Tibial nerve (tissue), 4 donors: ENCODE measurements around the gene RNU2-63P. TPM values are rescaled to one million over a fixed set of nuclear protein-coding genes. Genes with fewer than 3 reads are reported as not detected.

Source experiments
- DNase-seq, 2 donors: peaks; one replicate each; pipeline ENCODE4 v3.0.0-alpha.2; 2019; ENCODE audit warnings: low spot score in 2 of 2
- H3K27ac ChIP-seq, 4 donors: fragments of 200-600 bp; sonication (generic) in 3 of 4; one replicate each; pipeline ENCODE4 v1.5.1; 2017 to 2019; ENCODE audit warnings: mild to moderate bottlenecking in 1 of 4
- H3K27me3 ChIP-seq, 2 donors: fragments of 200-600 bp; sonication (generic) in 1 of 2; one replicate each; pipeline versions ENCODE4 v1.5.1 to v1.6.0; 2017 to 2019
- H3K36me3 ChIP-seq, 3 donors: fragments of 200-600 bp; sonication (generic); one replicate each; pipeline ENCODE4 v1.5.1; 2018 to 2019
- H3K4me1 ChIP-seq, 4 donors: fragments of 200-600 bp; sonication (generic) in 3 of 4; one replicate each; pipeline ENCODE4 v1.5.1; 2017 to 2019
- H3K4me3 ChIP-seq, 4 donors: fragments of 200-600 bp; sonication (generic) in 3 of 4; one replicate each; pipeline ENCODE4 v1.5.1; 2017 to 2019; ENCODE audit warnings: mild to moderate bottlenecking in 1 of 4, moderate library complexity in 1 of 4
- H3K9me3 ChIP-seq, 4 donors: fragments of 200-600 bp; sonication (generic) in 3 of 4; one replicate each; pipeline ENCODE4 v1.5.1; 2017 to 2019
- EP300 ChIP-seq, 2 donors: sonication (generic); formaldehyde crosslinking; IDR thresholded peaks; one replicate each; pipeline ENCODE4 v1.6.1; 2017; ENCODE audit warnings: antibody characterized with exemption in 2 of 2, mild to moderate bottlenecking in 1 of 2
- POLR2A ChIP-seq, 2 donors: fragments of 450-650 bp; IDR thresholded peaks; one replicate each; pipeline ENCODE4 v1.6.1; 2017; ENCODE audit warnings: antibody characterized with exemption in 2 of 2, mild to moderate bottlenecking in 2 of 2, moderate library complexity in 2 of 2
- WGBS, 2 donors: methylation state at CpG; one replicate each; pipeline ENCODE4 v1.1.5; 2018; 5-methylcytosine and 5-hydroxymethylcytosine counted together
- total RNA-seq, 4 donors: library from RNA; depleted of rRNA; stranded (reverse); fragments of >200 nt; gene quantifications; one replicate each; pipeline ENCODE4 v1.1.0, GENCODE V29; 2016
- TF ChIP-seq, protein P1 (sequence below), 5 experiments: fragments of 200-600 bp in 3 of 5; fragments of 450-650 bp in 2 of 5; sonication (generic) in 3 of 5; IDR thresholded peaks; one replicate each; pipeline ENCODE4 v1.5.1; 2016 to 2019; ENCODE audit warnings: antibody characterized with exemption in 5 of 5, mild to moderate bottlenecking in 3 of 5, moderate library complexity in 2 of 5

RNU2-63P gene
- total RNA-seq, 4 donors from 2014 or later = not detected

DNA sequence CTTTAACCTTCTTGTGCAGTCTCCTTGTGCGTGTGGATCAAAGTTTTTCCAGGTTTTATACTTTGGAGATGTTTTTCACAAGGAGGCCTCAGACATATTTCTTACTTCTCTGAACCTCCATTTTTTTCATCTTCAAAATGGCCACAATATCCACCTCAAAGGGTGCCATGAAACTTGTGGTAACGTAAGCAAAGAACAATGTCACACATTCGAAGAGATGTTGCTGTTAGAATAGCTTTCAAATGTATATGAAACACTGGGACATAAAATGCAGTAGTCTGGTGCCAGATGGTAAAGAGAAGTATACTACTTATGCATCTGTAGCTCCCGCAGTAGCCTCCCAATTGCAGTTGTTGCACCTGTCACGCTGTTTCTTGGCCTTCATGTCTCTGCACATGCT, 41.8 kb upstream of the RNU2-63P start:
- no peak overlapping the region for H3K27ac ChIP-seq
- no peak for DNase-seq
- no peaks in the 10 kb centered on the region for H3K9me3 ChIP-seq
- H3K36me3 ChIP-seq = no peaks in the 10 kb centered on the region
- peaks cover 0 to 25% (median 10%) of the 10 kb centered on the region in 4 donors for H3K4me1 ChIP-seq
- TF ChIP-seq POLR2A (IDR thresholded peaks at IDR 0.05) = no peak
- TF ChIP-seq, protein P1, sequence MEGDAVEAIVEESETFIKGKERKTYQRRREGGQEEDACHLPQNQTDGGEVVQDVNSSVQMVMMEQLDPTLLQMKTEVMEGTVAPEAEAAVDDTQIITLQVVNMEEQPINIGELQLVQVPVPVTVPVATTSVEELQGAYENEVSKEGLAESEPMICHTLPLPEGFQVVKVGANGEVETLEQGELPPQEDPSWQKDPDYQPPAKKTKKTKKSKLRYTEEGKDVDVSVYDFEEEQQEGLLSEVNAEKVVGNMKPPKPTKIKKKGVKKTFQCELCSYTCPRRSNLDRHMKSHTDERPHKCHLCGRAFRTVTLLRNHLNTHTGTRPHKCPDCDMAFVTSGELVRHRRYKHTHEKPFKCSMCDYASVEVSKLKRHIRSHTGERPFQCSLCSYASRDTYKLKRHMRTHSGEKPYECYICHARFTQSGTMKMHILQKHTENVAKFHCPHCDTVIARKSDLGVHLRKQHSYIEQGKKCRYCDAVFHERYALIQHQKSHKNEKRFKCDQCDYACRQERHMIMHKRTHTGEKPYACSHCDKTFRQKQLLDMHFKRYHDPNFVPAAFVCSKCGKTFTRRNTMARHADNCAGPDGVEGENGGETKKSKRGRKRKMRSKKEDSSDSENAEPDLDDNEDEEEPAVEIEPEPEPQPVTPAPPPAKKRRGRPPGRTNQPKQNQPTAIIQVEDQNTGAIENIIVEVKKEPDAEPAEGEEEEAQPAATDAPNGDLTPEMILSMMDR (IDR thresholded peaks at IDR 0.05) = no peak
- TF ChIP-seq EP300 (IDR thresholded peaks at IDR 0.05) = no peak
- H3K27me3 ChIP-seq = no peaks in the 10 kb centered on the region
- no peak overlapping the region for H3K4me3 ChIP-seq
- WGBS, 2 donors = 86 to 99% methylated on average over 5 of the region's 5 CpGs

DNA sequence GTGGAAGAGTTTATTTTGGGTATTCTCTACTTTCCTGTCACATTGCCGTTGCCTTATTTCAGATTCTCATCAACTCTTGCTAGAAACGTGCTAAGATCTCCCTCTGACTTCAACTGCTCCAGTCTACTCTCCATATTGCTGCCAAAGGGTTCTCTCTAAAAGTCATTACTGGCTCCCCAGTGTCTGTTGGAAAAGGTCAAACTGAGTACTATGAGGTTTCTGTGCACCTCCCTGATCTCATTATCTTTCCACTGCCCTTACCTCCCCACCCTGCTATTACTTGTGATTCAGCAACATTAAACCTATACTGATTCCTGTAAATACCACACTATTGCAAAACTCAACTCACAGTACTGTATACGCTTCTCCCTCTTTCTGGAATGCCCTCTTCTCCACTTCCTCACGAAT, 41.1 kb upstream of the RNU2-63P start:
- no peak for DNase-seq
- H3K27ac ChIP-seq = no peak overlapping the region
- H3K27me3 ChIP-seq = no peaks in the 10 kb centered on the region
- peaks cover 0 to 32% (median 17%) of the 10 kb centered on the region in 4 donors for H3K4me1 ChIP-seq
- TF ChIP-seq, protein P1 (IDR thresholded peaks at IDR 0.05) = no peak
- TF ChIP-seq EP300 (IDR thresholded peaks at IDR 0.05) (no peak), POLR2A (IDR thresholded peaks at IDR 0.05) (no peak)
- WGBS, 2 donors = 68 to 72% methylated on average over 4 of the region's 4 CpGs
- H3K9me3 ChIP-seq = no peaks in the 10 kb centered on the region
- no peak overlapping the region for H3K4me3 ChIP-seq
- no peaks in the 10 kb centered on the region for H3K36me3 ChIP-seq

DNA sequence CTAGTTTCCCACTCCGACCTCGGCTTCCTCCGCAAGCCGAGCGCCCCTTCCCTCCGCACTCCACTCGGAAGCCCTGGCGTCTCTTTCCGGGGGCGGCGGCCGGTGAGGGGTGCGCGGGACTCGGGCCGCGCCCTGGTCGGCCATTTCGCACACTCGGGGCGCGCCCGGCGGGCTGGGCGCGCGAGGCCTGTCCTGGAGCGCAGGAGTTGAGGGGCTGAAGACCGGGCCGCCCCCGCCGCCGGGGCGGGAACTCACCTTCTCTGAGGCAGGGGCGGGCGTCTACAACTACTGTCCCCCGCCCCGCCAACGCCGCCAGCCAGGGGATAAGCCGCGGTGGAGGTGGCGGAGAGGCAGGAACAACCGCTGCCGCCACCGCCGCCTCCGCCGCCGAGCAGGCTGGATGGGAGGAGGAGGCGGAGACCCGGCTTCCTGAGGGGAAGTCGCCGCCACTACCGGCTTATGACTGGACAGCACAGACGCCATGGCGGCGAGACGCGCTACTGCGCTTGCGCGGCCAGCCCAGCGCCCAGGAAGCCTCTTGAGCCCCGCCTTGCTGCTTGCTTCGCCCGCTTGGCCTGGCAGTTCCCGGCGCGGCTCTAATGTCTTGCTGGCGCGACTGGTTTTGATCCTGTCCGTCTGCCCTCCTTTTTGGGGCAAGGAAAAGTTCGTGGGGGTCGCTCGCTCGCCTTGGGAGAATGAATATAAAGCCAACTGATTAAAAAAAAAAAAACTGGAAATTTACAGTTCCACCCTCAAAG, 39.2 kb upstream of the RNU2-63P start, which contains the start of gene KRCC1:
TSS of gene KRCC1 (minus strand) at position 413 of the 758 bp plus-strand sequence. CDS start 27,220 bp downstream, outside the sequence.
- Histone ChIP-seq H3K36me3 (peaks cover 0 to 3% (median 0%) of the 10 kb centered on the region in 3 donors), H3K27ac (peak within 1 kb of the TSS; percentile 93 to 99 (median 96)), H3K27me3 (no peaks in the 10 kb centered on the region), H3K9me3 (no peaks in the 10 kb centered on the region), H3K4me3 (peak within 1 kb of the TSS; percentile 66 to 96 (median 80)), H3K4me1 (peaks cover 0 to 40% (median 19%) of the 10 kb centered on the region in 4 donors)
- 1% methylated on average over 55 to 65 of the region's 77 CpGs for WGBS, 2 donors
- peak in 1 of 2 donors; percentile 98 for TF ChIP-seq EP300 (IDR thresholded peaks at IDR 0.05)
- peak; percentile 96 to 97 for TF ChIP-seq POLR2A (IDR thresholded peaks at IDR 0.05)
- TF ChIP-seq, protein P1 (IDR thresholded peaks at IDR 0.05) = peak in 2 of 5 experiments; percentile 65 to 67
- peak; percentile 86 to 88 for DNase-seq

DNA sequence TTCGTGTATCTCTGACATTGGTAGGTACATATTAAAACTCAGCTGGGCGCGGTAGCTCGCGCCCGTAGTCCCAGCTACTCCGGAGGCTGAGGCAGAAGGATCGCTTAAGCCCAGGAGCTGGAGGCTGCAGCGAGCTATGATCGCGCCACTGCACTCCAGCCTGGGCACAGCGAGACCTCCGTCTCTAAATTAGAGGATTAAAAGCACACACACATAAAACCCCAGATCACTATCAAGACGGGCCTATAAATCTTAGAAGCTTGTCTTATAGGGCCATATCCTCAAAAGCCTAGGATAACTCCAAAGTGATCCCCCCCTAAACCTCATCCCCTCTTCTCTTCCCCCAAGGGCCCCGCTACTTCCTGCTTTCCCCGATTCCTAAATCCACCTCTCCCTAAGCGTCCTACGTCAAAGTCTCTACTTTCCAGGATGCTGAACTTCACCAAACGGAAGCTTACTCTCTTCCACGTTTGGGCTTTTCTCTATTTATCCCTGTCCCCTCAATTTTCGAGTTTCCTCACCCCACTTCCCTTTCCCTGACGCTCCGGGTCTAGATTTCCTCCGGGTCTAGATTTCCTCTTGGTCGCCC, 38.5 kb upstream of the RNU2-63P start:
- H3K4me3 ChIP-seq = peak overlapping the region; percentile 66 to 96 (median 80)
- H3K4me1 ChIP-seq = peaks cover 0 to 43% (median 19%) of the 10 kb centered on the region in 4 donors
- peak overlapping the region; percentile 93 to 99 (median 96) for H3K27ac ChIP-seq
- 31% methylated on average over 25 of the region's 25 CpGs for WGBS, 2 donors
- H3K27me3 ChIP-seq = no peaks in the 10 kb centered on the region
- peak in 1 of 2 donors; percentile 7 for DNase-seq
- H3K9me3 ChIP-seq = no peaks in the 10 kb centered on the region
- peaks cover 0 to 3% (median 0%) of the 10 kb centered on the region in 3 donors for H3K36me3 ChIP-seq
- TF ChIP-seq POLR2A (IDR thresholded peaks at IDR 0.05) = no peak
- TF ChIP-seq EP300 (IDR thresholded peaks at IDR 0.05) = no peak
- TF ChIP-seq, protein P1 (IDR thresholded peaks at IDR 0.05) = no peak
